HL-60 (cell line): ENCODE results near the gene PON1.

Experiments used
- DNase-seq, 2 experiments: peaks; one replicate each; pipeline ENCODE4 v3.0.0-alpha.2; 2010 to 2020; ENCODE audit warnings: low read depth in 1 of 2, low spot score in 1 of 2
- H3K27ac ChIP-seq: fragments of 250-450 bp; sonication (Bioruptor Pico); replicated peaks from 2 replicates; pipeline ENCODE4 v1.5.1; 2020; ENCODE audit warnings: mild to moderate bottlenecking, moderate library complexity
- H3K27me3 ChIP-seq: fragments of 250-450 bp; sonication (Bioruptor Pico); 2 replicates; pipeline ENCODE4 v1.5.1; 2021; ENCODE audit warnings: mild to moderate bottlenecking, moderate library complexity; ENCODE audit not compliant: insufficient read depth, poor library complexity, severe bottlenecking
- H3K4me3 ChIP-seq: replicated peaks from 2 replicates; pipeline ENCODE4 v1.5.1; 2011; ENCODE audit warnings: mild to moderate bottlenecking, control low read depth, low read length; ENCODE audit not compliant: insufficient read depth
- CTCF ChIP-seq: IDR thresholded peaks from one replicate; pipeline ENCODE4 v1.5.1; 2011; ENCODE audit warnings: low read length, control low read depth, inconsistent platforms; ENCODE audit not compliant: insufficient read depth
- GABPA ChIP-seq: IDR thresholded peaks from 2 replicates; pipeline ENCODE4 v1.6.1; 2012; ENCODE audit warnings: low read depth
- POLR2AphosphoS5 ChIP-seq: IDR thresholded peaks from 2 replicates; pipeline ENCODE4 v1.6.1; 2012; ENCODE audit warnings: low read depth
- SPI1 ChIP-seq: IDR thresholded peaks from 2 replicates; pipeline ENCODE4 v1.6.1; 2012; ENCODE audit warnings: low read depth, mild to moderate bottlenecking, borderline replicate concordance
- TF ChIP-seq, protein P1 (sequence below): IDR thresholded peaks from 2 replicates; pipeline ENCODE4 v1.6.1; 2012; ENCODE audit warnings: low read depth; ENCODE audit not compliant: insufficient replicate concordance

The PON1 gene

GRCh38 chr7:95342642-95343307, 18.4 kb upstream of the PON1 start:
- Histone ChIP-seq H3K27me3 (no peaks in the 10 kb centered on the region), H3K4me3 (no peak overlapping the region), H3K27ac (no peak overlapping the region)
- DNase-seq, result no peak
- TF ChIP-seq CTCF (no peak), POLR2AphosphoS5 (no peak), SPI1 (no peak), GABPA (no peak)
- TF ChIP-seq, protein P1, sequence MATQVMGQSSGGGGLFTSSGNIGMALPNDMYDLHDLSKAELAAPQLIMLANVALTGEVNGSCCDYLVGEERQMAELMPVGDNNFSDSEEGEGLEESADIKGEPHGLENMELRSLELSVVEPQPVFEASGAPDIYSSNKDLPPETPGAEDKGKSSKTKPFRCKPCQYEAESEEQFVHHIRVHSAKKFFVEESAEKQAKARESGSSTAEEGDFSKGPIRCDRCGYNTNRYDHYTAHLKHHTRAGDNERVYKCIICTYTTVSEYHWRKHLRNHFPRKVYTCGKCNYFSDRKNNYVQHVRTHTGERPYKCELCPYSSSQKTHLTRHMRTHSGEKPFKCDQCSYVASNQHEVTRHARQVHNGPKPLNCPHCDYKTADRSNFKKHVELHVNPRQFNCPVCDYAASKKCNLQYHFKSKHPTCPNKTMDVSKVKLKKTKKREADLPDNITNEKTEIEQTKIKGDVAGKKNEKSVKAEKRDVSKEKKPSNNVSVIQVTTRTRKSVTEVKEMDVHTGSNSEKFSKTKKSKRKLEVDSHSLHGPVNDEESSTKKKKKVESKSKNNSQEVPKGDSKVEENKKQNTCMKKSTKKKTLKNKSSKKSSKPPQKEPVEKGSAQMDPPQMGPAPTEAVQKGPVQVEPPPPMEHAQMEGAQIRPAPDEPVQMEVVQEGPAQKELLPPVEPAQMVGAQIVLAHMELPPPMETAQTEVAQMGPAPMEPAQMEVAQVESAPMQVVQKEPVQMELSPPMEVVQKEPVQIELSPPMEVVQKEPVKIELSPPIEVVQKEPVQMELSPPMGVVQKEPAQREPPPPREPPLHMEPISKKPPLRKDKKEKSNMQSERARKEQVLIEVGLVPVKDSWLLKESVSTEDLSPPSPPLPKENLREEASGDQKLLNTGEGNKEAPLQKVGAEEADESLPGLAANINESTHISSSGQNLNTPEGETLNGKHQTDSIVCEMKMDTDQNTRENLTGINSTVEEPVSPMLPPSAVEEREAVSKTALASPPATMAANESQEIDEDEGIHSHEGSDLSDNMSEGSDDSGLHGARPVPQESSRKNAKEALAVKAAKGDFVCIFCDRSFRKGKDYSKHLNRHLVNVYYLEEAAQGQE, result no peak

GRCh38 chr7:95342029-95342428, 17.7 kb upstream of the PON1 start:
- no peak for TF ChIP-seq POLR2AphosphoS5
- no peak overlapping the region for H3K4me3 ChIP-seq
- no peaks in the 10 kb centered on the region for H3K27me3 ChIP-seq
- H3K27ac ChIP-seq, result no peak overlapping the region
- no peak for DNase-seq

GRCh38 chr7:95340491-95340890, 16.2 kb upstream of the PON1 start:
- H3K27ac ChIP-seq, result no peak overlapping the region
- no peak overlapping the region for H3K4me3 ChIP-seq
- H3K27me3 ChIP-seq, result no peaks in the 10 kb centered on the region
- no peak for DNase-seq
- no peak for TF ChIP-seq POLR2AphosphoS5
- TF ChIP-seq, protein P1, result no peak
- TF ChIP-seq GABPA, result no peak
- no peak for TF ChIP-seq CTCF
- no peak for TF ChIP-seq SPI1

DNA sequence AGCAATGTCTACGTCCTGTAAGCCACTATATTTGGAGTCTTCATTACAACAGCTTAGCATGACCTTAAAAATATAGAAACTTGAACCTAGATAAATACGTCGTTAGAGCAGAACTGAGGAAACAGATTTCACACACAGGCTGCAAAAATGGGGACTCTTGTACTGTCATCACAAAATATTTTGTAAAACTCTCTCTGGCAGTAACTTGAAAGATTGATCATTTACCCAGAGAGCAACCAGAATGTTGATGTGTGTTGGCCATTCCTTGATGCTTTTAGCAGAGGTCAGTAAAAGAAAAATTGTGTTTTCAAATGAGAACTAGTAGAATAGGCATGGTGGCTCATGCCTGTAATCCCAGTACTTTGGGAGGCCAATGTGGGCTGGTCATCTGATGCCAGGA, 14.5 kb upstream of the PON1 start:
- DNase-seq, result no peak
- TF ChIP-seq SPI1 (no peak), POLR2AphosphoS5 (no peak), GABPA (no peak), CTCF (no peak)
- TF ChIP-seq, protein P1, result no peak
- Histone ChIP-seq H3K4me3 (no peak overlapping the region), H3K27me3 (no peaks in the 10 kb centered on the region), H3K27ac (no peak overlapping the region)
